Esophagus muscularis mucosa (tissue), 4 donors: ENCODE measurements around the gene NCOA3.

Experiments
- CTCF ChIP-seq, 3 experiments: fragments of 200-600 bp in 2 of 3; fragments of 450-650 bp in 1 of 3; sonication (generic) in 2 of 3; IDR thresholded peaks; one replicate each; pipeline ENCODE4 v1.5.1; 2017 to 2019; ENCODE audit warnings: antibody characterized with exemption in 3 of 3, mild to moderate bottlenecking in 2 of 3, moderate library complexity in 1 of 3
- EP300 ChIP-seq: sonication (generic); formaldehyde crosslinking; IDR thresholded peaks from one replicate; pipeline ENCODE4 v1.6.1; 2017; ENCODE audit warnings: antibody characterized with exemption
- POLR2AphosphoS5 ChIP-seq, 2 donors: sonication (generic); formaldehyde crosslinking; IDR thresholded peaks; one replicate each; pipeline ENCODE4 v1.6.1; 2017; ENCODE audit warnings: antibody characterized with exemption in 2 of 2

DNA sequence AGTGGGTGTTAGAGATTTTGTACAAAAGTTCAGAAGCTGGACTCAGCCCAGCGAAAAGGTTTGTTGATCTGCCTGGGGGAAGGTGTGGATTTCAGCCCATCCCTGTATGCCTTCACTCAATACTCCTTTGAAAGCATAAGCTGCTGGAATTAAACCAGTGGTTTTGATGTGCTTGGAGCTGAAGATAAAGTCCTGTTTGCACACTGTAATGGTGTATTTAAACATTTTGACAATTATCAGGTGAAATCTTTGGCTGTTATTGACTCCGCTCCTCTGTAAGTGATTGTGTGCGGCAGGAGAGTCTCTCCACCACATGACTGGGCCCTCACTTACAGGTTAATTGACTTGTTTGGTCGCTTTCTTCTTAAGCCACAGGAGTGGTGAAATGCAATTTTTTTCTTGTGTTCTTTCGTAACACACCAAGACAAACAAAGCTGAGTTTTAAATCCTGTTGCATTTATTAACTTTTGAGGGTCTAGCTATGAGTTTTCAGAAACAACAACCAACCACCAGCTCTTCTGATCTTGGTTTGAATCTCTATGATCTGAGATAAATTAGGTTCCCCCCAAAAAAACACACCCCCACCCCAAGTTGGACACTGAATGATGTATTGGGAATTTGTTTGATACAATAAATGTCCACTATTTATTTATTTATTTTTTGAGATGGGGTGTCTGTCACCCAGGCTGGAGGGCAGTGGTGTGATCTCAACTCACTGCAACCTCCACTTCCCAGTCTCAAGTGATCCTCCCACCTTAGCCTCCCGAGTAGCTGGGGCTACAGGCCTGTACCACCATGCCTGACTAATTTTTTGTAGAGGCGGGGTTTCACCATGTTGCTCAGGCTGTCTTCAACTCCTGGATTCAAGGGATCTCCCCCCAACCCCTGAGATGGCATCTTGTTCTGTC is 46.3 kb upstream of the NCOA3 start:
- TF ChIP-seq POLR2AphosphoS5 (IDR thresholded peaks at IDR 0.05) (no peak), CTCF (IDR thresholded peaks at IDR 0.05) (no peak), EP300 (no peak)
